SH-SY5Y (cell line): ENCODE measurements around the gene MED23.

Experiments used
- GATA2 ChIP-seq: IDR thresholded peaks from 2 replicates; pipeline ENCODE4 v1.6.1; 2011; ENCODE audit warnings: mild to moderate bottlenecking, low read depth, low read length
- GATA3 ChIP-seq: IDR thresholded peaks from 2 replicates; pipeline ENCODE4 v1.6.1; 2011; ENCODE audit warnings: low read depth, mild to moderate bottlenecking, low read length, moderate library complexity

DNA sequence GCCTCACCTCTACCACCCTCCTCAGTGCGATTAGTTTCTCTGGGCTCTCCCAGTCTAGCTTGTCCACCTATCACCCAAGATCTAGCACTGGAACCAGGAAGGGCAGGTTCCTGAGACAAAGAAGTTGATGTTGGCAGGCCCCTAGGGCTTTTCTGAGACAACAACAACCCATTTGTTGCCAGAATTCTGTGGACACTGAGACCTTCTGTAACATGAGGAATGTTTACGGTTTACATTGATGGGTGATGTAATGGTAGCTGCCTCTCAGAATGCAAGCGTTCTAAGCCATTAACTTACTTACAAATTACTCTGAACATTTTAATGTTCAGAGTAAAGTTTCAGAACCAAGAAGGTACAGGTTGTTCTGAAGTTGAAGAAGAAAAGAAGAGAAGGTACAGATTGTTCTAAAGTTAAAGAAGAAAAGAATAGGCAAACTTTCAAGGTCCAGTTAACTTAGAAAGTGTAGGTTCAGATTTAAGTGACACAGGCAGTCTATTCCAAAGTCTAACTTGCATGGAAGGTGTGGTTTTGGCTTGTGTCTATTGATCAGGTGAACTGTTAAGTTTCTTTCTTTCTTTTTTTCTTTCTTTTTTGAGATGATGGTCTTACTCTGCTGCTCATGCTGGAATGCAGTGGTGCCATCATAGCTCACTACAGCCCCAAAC, 3.7 kb upstream of the MED23 start:
- no peak for TF ChIP-seq GATA2
- TF ChIP-seq GATA3 = no peak
